H9 (cell line): ENCODE results near the gene ERP29. TPM values are rescaled to one million over a fixed set of nuclear protein-coding genes. Genes with fewer than 3 reads are reported as not detected.

Source experiments
- DNase-seq: peaks from one replicate; pipeline ENCODE4 v3.0.0-alpha.2; 2017
- H2AFZ ChIP-seq: one replicate; pipeline ENCODE4 v1.6.1; 2013; ENCODE audit warnings: mild to moderate bottlenecking, low read length, control low read depth, moderate library complexity
- H2AK5ac ChIP-seq: 2 replicates; pipeline ENCODE4 v1.6.1; 2013; ENCODE audit warnings: low read length, control low read depth, mixed read lengths; ENCODE audit not compliant: insufficient read length
- H2BK120ac ChIP-seq: one replicate; pipeline ENCODE4 v1.6.1; 2013; ENCODE audit warnings: low read depth, mild to moderate bottlenecking, low read length, control low read depth, inconsistent platforms; ENCODE audit not compliant: poor library complexity, severe bottlenecking
- H2BK12ac ChIP-seq: 2 replicates; pipeline ENCODE4 v1.6.1; 2013; ENCODE audit warnings: low read length, control low read depth, mixed read lengths, low read depth; ENCODE audit not compliant: insufficient read length
- H2BK15ac ChIP-seq: 2 replicates; pipeline ENCODE4 v1.6.1; 2013; ENCODE audit warnings: low read depth, low read length, control low read depth
- H2BK20ac ChIP-seq: one replicate; pipeline ENCODE4 v1.6.1; 2013; ENCODE audit warnings: low read depth, mild to moderate bottlenecking, low read length, control low read depth, inconsistent platforms; ENCODE audit not compliant: poor library complexity, severe bottlenecking
- H2BK5ac ChIP-seq: 2 replicates; pipeline ENCODE4 v1.6.1; 2013; ENCODE audit warnings: low read length, control low read depth, mixed read lengths; ENCODE audit not compliant: insufficient read length
- H3K14ac ChIP-seq: 2 replicates; pipeline ENCODE4 v1.6.1; 2013; ENCODE audit warnings: low read length, control low read depth; ENCODE audit not compliant: insufficient read depth
- H3K18ac ChIP-seq: 2 replicates; pipeline ENCODE4 v1.6.1; 2013; ENCODE audit warnings: low read depth, mild to moderate bottlenecking, mixed read lengths, low read length, control low read depth; ENCODE audit not compliant: insufficient read length
- H3K23ac ChIP-seq: 2 replicates; pipeline ENCODE4 v1.6.1; 2013; ENCODE audit warnings: low read length, control low read depth, mixed read lengths, low read depth; ENCODE audit not compliant: insufficient read length
- H3K23me2 ChIP-seq: 2 replicates; pipeline ENCODE4 v1.6.1; 2013; ENCODE audit warnings: low read depth, mild to moderate bottlenecking, mixed read lengths, low read length, control low read depth; ENCODE audit not compliant: insufficient read length, poor library complexity, severe bottlenecking
- H3K27ac ChIP-seq: 2 replicates; pipeline ENCODE4 v1.5.1; 2013; ENCODE audit warnings: low read length, control low read depth, mixed read lengths, low read depth; ENCODE audit not compliant: insufficient read length
- H3K27me3 ChIP-seq: 2 replicates; pipeline ENCODE4 v1.6.1; 2013; ENCODE audit warnings: low read length, control low read depth, inconsistent platforms; ENCODE audit not compliant: insufficient read depth
- H3K4ac ChIP-seq: 2 replicates; pipeline ENCODE4 v1.6.1; 2013; ENCODE audit warnings: low read depth, mild to moderate bottlenecking, control low read depth, inconsistent platforms, low read length, moderate library complexity
- H3K4me1 ChIP-seq: 2 replicates; pipeline ENCODE4 v1.6.1; 2013; ENCODE audit warnings: low read length, control low read depth, inconsistent platforms; ENCODE audit not compliant: insufficient read depth
- H3K4me2 ChIP-seq: 2 replicates; pipeline ENCODE4 v1.6.1; 2013; ENCODE audit warnings: low read length, control low read depth, mixed read lengths; ENCODE audit not compliant: insufficient read length, insufficient read depth
- H3K56ac ChIP-seq: 2 replicates; pipeline ENCODE4 v1.6.1; 2013; ENCODE audit warnings: low read depth, mild to moderate bottlenecking, mixed read lengths, low read length, control low read depth; ENCODE audit not compliant: insufficient read length
- H3K79me1 ChIP-seq: 2 replicates; pipeline ENCODE4 v1.6.1; 2013; ENCODE audit warnings: low read depth, mild to moderate bottlenecking, moderate library complexity, low read length, control low read depth, inconsistent platforms; ENCODE audit not compliant: insufficient read depth, poor library complexity, severe bottlenecking
- H3K79me2 ChIP-seq: 2 replicates; pipeline ENCODE4 v1.6.1; 2013; ENCODE audit warnings: low read length, control low read depth, inconsistent platforms; ENCODE audit not compliant: insufficient read depth
- H3K9ac ChIP-seq: 2 replicates; pipeline ENCODE4 v1.6.1; 2013; ENCODE audit warnings: low read length, control low read depth, mixed read lengths; ENCODE audit not compliant: insufficient read length; ENCODE audit errors: extremely low read depth
- H3K9me3 ChIP-seq: one replicate; pipeline ENCODE4 v1.6.1; 2013; ENCODE audit warnings: low read depth, low read length, inconsistent platforms; ENCODE audit not compliant: control insufficient read depth
- H3T11ph ChIP-seq: one replicate; pipeline ENCODE4 v1.6.1; 2013; ENCODE audit warnings: mild to moderate bottlenecking, low read length, control low read depth, inconsistent platforms
- H4K20me1 ChIP-seq: one replicate; pipeline ENCODE4 v1.6.1; 2013; ENCODE audit not compliant: control insufficient read depth, insufficient read length, insufficient read depth
- H4K5ac ChIP-seq: 2 replicates; pipeline ENCODE4 v1.6.1; 2013; ENCODE audit warnings: low read depth, mild to moderate bottlenecking, mixed read lengths, low read length, control low read depth; ENCODE audit not compliant: insufficient read length
- H4K8ac ChIP-seq: replicated peaks from 2 replicates; pipeline ENCODE4 v1.6.1; 2013; ENCODE audit warnings: low read length, control low read depth, mixed read lengths, low read depth; ENCODE audit not compliant: insufficient read length
- H4K91ac ChIP-seq: 2 replicates; pipeline ENCODE4 v1.6.1; 2013; ENCODE audit warnings: low read depth, mild to moderate bottlenecking, moderate library complexity, mixed read lengths, low read length, control low read depth; ENCODE audit not compliant: insufficient read length
- H3K27ac Mint-ChIP-seq, 3 experiments: 2 replicates in 2 of 3; 3 replicates in 1 of 3; pipeline ENCODE4 v1.8.0; 2020 to 2021; ENCODE audit warnings: mixed read lengths in 3 of 3, mild to moderate bottlenecking in 1 of 3, moderate library complexity in 1 of 3
- H3K27me3 Mint-ChIP-seq: 2 replicates; pipeline ENCODE4 v1.8.0; 2021; ENCODE audit warnings: low read depth, mild to moderate bottlenecking, moderate library complexity, mixed read lengths
- H3K36me3 Mint-ChIP-seq, 3 experiments: 2 replicates in 2 of 3; 3 replicates in 1 of 3; pipeline ENCODE4 v1.8.0; 2020 to 2021; ENCODE audit warnings: low read depth in 3 of 3, mixed read lengths in 3 of 3; ENCODE audit not compliant: insufficient read depth in 1 of 3
- H3K4me1 Mint-ChIP-seq, 2 experiments: 2 replicates each; pipeline ENCODE4 v1.8.0; 2020; ENCODE audit warnings: mixed read lengths in 2 of 2
- H3K4me3 Mint-ChIP-seq, 2 experiments: 2 replicates in 1 of 2; 3 replicates in 1 of 2; pipeline ENCODE4 v1.8.0; 2020 to 2021; ENCODE audit warnings: mild to moderate bottlenecking in 2 of 2, mixed read lengths in 2 of 2, moderate library complexity in 1 of 2
- H3K9me3 Mint-ChIP-seq, 2 experiments: 2 replicates in 1 of 2; 3 replicates in 1 of 2; pipeline ENCODE4 v1.8.0; 2020; ENCODE audit warnings: mild to moderate bottlenecking in 2 of 2, mixed read lengths in 2 of 2, moderate library complexity in 1 of 2
- WGBS: extraction: QIAGEN DNeasy Blood & Tissue Kit; methylation state at CpG from one replicate; pipeline ENCODE4 v1.1.7; 2013; ENCODE audit warnings: missing lambda C conversion rate, low lambda C conversion rate, mixed read lengths; ENCODE audit not compliant: insufficient read length; ENCODE audit errors: extremely low coverage; 5-methylcytosine and 5-hydroxymethylcytosine counted together
- total RNA-seq: library from RNA; stranded (reverse); gene quantifications from 2 replicates; pipeline ENCODE4 v1.2.1, GENCODE V29; 2021
- TF ChIP-seq, protein P1 (sequence below): fragments of 200-600 bp; sonication (generic); conservative IDR thresholded peaks from 3 replicates; pipeline ENCODE4 v1.8.0; 2021; ENCODE audit warnings: antibody characterized with exemption, mild to moderate bottlenecking

ERP29 gene
- total RNA-seq, 1 experiment from 2014 or later: 160 TPM

DNA sequence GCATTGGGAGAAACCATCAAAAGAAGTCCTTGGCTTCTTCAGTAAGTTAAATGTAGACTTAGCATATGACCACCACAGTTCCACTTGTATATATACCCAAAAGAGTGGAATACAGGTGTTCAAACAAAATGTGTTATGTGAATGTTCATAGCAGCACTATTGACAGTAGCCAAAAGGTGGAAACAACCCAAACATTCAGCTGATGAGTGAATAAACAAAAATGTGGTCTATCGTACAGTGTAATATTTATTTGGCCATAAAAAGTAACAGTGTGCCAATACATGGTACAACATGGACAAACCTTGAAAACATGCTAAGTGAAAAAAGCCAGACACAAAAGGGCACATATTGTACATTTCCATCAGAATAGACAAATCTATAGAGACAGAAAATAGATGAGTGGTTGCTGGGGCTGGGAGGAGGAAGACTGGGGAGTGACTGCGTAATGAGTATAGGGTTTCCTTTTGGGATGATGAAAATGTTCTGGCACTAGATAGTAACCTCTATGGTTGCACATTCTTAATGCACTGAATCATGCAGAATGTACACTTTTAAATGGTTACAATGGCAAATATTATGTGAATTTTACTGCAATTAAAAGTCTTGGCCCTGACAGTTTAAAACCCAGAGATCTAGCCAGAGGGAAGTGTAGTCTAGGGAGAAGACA lies 5.5 kb downstream of the ERP29 start:
- Mint-ChIP-seq H3K4me1 (peaks cover 6 to 7% of the 10 kb centered on the region in 2 experiments), H3K9me3 (peaks cover 3 to 4% of the 10 kb centered on the region in 2 experiments; a peak in 3 of 5 replicates), H3K27me3 (no peaks in the 10 kb centered on the region; the same call in 1 of the 2 replicates), H3K27ac (peak overlapping the region in 2 of 3 experiments; percentile 48 to 70; a peak in 2 of 7 replicates), H3K4me3 (no peak overlapping the region), H3K36me3 (peaks cover 35 to 74% (median 66%) of the 10 kb centered on the region in 3 experiments)
- Histone ChIP-seq H2BK15ac (no peak overlapping the region), H2BK5ac (no peak overlapping the region), H4K91ac (no peak overlapping the region), H3K27me3 (no peaks in the 10 kb centered on the region), H2AK5ac (no peak overlapping the region), H3K9me3 (no peaks in the 10 kb centered on the region), H4K8ac (no peak overlapping the region), H3K56ac (no peak overlapping the region), H2BK120ac (no peak overlapping the region), H3T11ph (no peak overlapping the region), H4K5ac (no peak overlapping the region), H3K23me2 (no peaks in the 10 kb centered on the region), H2BK12ac (no peak overlapping the region), H3K23ac (no peak overlapping the region), H3K14ac (no peak overlapping the region), H3K27ac (no peak overlapping the region), H2AFZ (no peak overlapping the region), H3K79me2 (peaks cover 20% of the 10 kb centered on the region; the same call in 1 of the 2 replicates), H4K20me1 (no peaks in the 10 kb centered on the region), H3K4me2 (no peak overlapping the region), H3K4me1 (no peaks in the 10 kb centered on the region), H3K18ac (no peak overlapping the region), H2BK20ac (no peak overlapping the region), H3K79me1 (no peaks in the 10 kb centered on the region), H3K4ac (no peak overlapping the region), H3K9ac (no peak overlapping the region)
- DNase-seq: no peak
- TF ChIP-seq, protein P1, sequence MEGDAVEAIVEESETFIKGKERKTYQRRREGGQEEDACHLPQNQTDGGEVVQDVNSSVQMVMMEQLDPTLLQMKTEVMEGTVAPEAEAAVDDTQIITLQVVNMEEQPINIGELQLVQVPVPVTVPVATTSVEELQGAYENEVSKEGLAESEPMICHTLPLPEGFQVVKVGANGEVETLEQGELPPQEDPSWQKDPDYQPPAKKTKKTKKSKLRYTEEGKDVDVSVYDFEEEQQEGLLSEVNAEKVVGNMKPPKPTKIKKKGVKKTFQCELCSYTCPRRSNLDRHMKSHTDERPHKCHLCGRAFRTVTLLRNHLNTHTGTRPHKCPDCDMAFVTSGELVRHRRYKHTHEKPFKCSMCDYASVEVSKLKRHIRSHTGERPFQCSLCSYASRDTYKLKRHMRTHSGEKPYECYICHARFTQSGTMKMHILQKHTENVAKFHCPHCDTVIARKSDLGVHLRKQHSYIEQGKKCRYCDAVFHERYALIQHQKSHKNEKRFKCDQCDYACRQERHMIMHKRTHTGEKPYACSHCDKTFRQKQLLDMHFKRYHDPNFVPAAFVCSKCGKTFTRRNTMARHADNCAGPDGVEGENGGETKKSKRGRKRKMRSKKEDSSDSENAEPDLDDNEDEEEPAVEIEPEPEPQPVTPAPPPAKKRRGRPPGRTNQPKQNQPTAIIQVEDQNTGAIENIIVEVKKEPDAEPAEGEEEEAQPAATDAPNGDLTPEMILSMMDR: no peak
- WGBS: no CpG with 5 or more reads among the region's 2 CpGs
